Measurements from ENCODE around the gene ADAD1.

ADAD1 gene

DNA sequence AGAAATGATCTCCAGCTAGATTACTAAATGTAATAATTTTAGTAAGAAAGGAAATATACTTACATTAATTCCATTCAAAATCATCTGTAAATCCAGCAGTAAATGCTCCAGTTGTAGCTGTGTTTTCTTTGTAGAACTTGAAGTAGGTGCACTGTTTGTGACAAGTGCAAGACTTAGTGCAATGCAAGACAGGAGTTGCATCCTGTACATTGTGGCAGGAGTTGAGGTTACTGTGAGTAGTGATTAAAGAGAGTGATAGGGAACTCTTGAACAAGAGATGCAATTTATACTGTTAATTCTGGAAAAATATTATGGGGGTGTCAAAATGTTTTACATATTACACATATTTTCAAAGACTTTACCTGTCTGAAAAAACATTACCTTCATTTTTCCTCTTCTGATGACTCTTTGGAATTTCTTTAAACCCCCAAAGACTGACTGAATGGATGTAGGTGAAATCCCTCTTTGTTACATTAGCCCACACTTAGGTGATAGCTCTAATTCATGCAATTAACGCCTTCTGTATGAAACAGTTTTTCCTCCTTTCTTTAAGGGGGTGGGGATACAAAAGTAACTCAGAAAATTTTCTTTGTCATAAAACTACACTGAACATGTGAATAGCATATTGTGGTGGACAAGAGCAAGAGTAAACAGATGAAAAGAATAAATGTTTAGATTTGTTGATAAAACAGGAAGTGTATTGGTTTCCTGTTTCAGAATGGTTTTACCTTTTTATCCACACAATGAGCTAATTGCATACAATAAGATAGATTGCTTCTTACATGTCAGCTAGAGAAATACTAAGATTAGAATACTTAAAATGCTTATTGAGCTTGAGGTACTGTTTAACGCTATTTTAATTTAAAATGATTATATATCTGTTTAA lies 77.7 kb downstream of the ADAD1 start, which contains the start of gene IL2:
Gene IL2 (minus strand): TSS at position 495 of the 886 bp plus-strand sequence. CDS start 285 bp downstream, at position 210.
- DNase-seq (ENCODE audit: low read depth in 2 of 2), result no peak

DNA sequence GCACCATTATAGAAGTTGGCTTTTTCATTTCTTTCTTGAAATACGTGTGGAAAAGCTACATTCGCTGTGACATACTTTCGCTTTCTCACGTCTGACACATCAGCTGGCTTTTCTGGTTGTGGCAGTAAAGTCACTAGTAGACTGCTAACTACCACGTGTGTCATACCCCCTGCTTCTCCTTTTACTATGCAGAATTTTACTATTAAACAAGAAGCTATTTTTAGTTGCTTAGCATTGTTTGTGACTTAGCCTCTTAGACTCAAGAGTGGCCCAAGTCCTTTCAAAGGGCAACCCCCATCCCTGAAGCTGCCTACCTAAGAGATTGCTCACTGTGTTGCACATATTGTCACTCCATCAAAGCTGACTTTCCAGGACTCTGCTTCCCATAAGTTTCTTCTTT lies 79.8 kb downstream of the ADAD1 start:
- no peak for DNase-seq (ENCODE audit: low read depth in 2 of 2)

DNA sequence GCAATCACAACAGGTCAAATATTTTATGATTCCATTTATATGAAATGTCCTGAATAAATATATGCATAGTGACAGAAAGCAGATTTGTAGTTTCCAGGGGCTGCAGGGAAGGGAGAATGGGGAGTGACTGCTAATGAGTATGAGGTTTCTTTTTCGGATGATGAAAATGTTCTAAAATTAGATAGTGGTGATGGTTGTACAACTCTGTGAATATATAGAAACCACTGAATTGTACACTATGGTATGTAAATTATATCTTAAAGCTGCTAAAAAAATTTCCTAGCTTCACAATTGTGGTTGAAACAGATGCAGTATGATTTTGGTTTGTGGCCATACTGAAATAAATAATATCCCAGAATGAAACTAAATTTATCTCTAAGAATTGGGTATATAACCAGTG lies 90.6 kb downstream of the ADAD1 start:
- no peak for DNase-seq (ENCODE audit: low read depth in 2 of 2)

- no peak for DNase-seq (ENCODE audit: low read depth in 2 of 2)
These were observed 96.4 kb downstream of the ADAD1 start for GRCh38 chr4:122475233-122475632.

- no peak for DNase-seq (ENCODE audit: low read depth in 2 of 2)
These were observed 97.3 kb downstream of the ADAD1 start for GRCh38 chr4:122476126-122476525.

DNA sequence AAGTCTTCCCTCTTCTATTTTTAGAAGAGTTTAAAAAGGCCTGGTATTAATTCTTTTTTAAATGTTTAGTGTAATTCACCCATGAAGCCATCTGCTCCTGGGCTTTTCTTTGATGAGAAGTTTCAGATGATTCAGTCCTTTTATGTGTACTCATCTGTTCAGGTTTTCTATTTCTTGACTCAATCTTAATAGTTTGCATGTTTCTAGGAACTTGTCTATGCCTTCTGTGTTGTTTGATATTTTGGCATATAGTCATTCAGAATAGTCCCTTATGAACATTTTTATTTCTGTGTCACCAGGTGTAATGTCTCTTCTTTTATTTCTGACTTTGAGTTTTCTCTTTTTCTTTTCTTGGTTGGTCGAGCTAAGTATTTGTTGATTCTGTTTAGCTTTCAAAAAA lies 97.9 kb downstream of the ADAD1 start:
- DNase-seq (ENCODE audit: low read depth in 2 of 2), result no peak

All from stimulated activated CD8-positive, alpha-beta memory T cell treated with anti-CD3 and anti-CD28 coated beads, Interleukin-7, amount 100 ng/mL, for 1 hour (primary cell).